Right lobe of liver (tissue), 6 donors: Measurements from ENCODE around the gene TTLL5. TPM values are rescaled to one million over a fixed set of nuclear protein-coding genes. Genes with fewer than 3 reads are reported as not detected.
A peak's percentile ranks its signal among the peaks of the same experiment; 100 is the strongest.

Experiments used
- ATAC-seq, 4 donors: fragments of 200-7000 bp; cut with Tn5 transposase; one replicate each; pipeline ENCODE4 v1.9.1; 2020; ENCODE audit warnings: mild to moderate bottlenecking in 4 of 4, moderate library complexity in 4 of 4
- DNase-seq, 3 donors: peaks; one replicate each; pipeline ENCODE4 v3.0.0-alpha.2; 2020
- H3K27ac ChIP-seq, 3 donors: fragments of 200-600 bp; one replicate each; pipeline ENCODE4 v1.8.0; 2022
- H3K27me3 ChIP-seq, 2 donors: fragments of 200-600 bp; one replicate each; pipeline ENCODE4 v1.8.0; 2022
- H3K36me3 ChIP-seq, 4 donors: fragments of 200-600 bp; sonication (generic) in 1 of 4; one replicate each; pipeline versions ENCODE4 v1.5.1 to v1.8.0; 2017 to 2022; ENCODE audit warnings: control low read depth in 1 of 4
- H3K4me1 ChIP-seq, 4 donors: fragments of 200-600 bp; sonication (generic) in 1 of 4; one replicate each; pipeline versions ENCODE4 v1.5.1 to v1.8.0; 2017 to 2022; ENCODE audit warnings: control low read depth in 1 of 4
- H3K4me3 ChIP-seq, 3 donors: fragments of 200-600 bp; one replicate each; pipeline ENCODE4 v1.8.0; 2022
- H3K9me3 ChIP-seq, 4 donors: fragments of 200-600 bp; sonication (generic) in 1 of 4; one replicate each; pipeline versions ENCODE4 v1.5.1 to v1.8.0; 2017 to 2022; ENCODE audit warnings: control low read depth in 1 of 4
- POLR2A ChIP-seq: fragments of 450-650 bp; IDR thresholded peaks from one replicate; pipeline ENCODE4 v1.6.1; 2017; ENCODE audit warnings: antibody characterized with exemption, mild to moderate bottlenecking
- WGBS: methylation state at CpG from one replicate; pipeline ENCODE4 v1.1.6; 2018; ENCODE audit warnings: low coverage, low lambda C conversion rate; ENCODE audit not compliant: insufficient coverage; ENCODE audit errors: missing lambda C conversion rate; 5-methylcytosine and 5-hydroxymethylcytosine counted together
- intact Hi-C, 2 donors: fragments of 100-400 bp; cut with DNase I; formaldehyde crosslinking; loops; one replicate each; pipeline versions ENCODE4 v1.11.2 to v1.14.1; 2022
- total RNA-seq, 6 experiments: library from RNA; depleted of rRNA in 2 of 6; stranded (reverse); fragments of >200 nt in 2 of 6; fragmentation: NEBNext Ultra II Directional in 3 of 6; extraction: Animal tissue kit (Norgen Biotek cat#: 25700) in 3 of 6; gene quantifications; one replicate each; pipeline versions ENCODE4 v1.1.0 to v1.2.4, GENCODE V29; 2016 to 2023
- TF ChIP-seq, protein P1 (sequence below), 4 donors: fragments of 200-600 bp in 3 of 4; fragments of 450-650 bp in 1 of 4; IDR thresholded peaks; one replicate each; pipeline versions ENCODE4 v1.5.1 to v1.8.0; 2016 to 2022; ENCODE audit warnings: antibody characterized with exemption in 4 of 4, mild to moderate bottlenecking in 2 of 4
- donor health status: DM: no; HTN: yes; CAD: no.
- donor health status: DM: no; HTN: no; CAD: no.
- donor health status: DM: no; HTN: no; CAD: no.
- donor health status: DM: no; HTN: yes; CAD: no.
- donor health status: DM: no; HTN: yes; CAD: no.

TTLL5 gene
- total RNA-seq, 6 experiments from 2014 or later = 7.4 to 13.8 (median 11.9) TPM

DNA sequence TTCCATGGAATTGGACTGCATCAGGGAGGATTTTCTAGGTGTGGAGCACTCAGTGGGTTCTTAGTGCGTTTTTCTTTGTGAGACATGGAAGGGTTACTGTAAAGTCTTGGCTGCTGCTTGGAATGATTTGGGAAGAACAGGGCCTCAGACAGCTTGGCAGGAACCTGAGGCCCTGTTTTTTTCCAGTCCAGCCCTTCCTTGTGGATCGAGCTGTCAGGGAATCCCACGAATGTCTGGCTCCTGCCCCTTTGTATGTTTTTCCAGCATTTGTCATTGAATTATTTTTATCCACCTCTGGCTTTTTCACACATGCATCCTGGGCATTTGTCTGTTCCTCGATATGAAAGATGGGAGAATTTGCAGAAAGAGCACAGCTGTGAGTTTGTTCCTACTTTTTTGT is 162.3 kb downstream of the TTLL5 start:
- H3K27ac ChIP-seq = no peak overlapping the region
- TF ChIP-seq, protein P1, sequence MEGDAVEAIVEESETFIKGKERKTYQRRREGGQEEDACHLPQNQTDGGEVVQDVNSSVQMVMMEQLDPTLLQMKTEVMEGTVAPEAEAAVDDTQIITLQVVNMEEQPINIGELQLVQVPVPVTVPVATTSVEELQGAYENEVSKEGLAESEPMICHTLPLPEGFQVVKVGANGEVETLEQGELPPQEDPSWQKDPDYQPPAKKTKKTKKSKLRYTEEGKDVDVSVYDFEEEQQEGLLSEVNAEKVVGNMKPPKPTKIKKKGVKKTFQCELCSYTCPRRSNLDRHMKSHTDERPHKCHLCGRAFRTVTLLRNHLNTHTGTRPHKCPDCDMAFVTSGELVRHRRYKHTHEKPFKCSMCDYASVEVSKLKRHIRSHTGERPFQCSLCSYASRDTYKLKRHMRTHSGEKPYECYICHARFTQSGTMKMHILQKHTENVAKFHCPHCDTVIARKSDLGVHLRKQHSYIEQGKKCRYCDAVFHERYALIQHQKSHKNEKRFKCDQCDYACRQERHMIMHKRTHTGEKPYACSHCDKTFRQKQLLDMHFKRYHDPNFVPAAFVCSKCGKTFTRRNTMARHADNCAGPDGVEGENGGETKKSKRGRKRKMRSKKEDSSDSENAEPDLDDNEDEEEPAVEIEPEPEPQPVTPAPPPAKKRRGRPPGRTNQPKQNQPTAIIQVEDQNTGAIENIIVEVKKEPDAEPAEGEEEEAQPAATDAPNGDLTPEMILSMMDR (IDR thresholded peaks at IDR 0.05) = no peak
- TF ChIP-seq POLR2A = no peak
- no peak overlapping the region for H3K4me3 ChIP-seq
- DNase-seq = no peak
- H3K36me3 ChIP-seq = peaks cover 0 to 6% (median 0%) of the 10 kb centered on the region in 4 donors
- intact Hi-C loops = no loop called here
- no peaks in the 10 kb centered on the region for H3K4me1 ChIP-seq
- H3K27me3 ChIP-seq = no peaks in the 10 kb centered on the region
- H3K9me3 ChIP-seq = no peaks in the 10 kb centered on the region
- WGBS = 86% methylated on average over 4 of the region's 4 CpGs
- ATAC-seq = no peak

DNA sequence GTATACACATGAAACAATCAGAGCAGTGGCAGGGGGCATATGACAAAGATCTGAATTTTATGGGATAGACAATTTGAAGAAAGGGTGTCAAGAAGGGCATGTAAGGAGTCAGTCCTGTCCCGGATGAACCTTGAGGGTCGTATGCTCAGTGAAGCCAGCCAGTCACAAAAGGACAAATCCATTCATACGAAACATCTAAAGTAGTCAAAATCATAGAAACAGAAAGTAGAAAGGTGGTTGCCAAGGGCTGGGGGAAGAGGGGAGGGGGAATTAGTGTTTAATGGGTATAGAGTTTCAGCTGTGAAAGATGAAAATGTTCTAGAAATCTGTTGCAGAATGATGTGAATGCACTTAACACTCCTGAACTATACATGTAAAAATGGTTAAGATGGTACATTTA is 163.3 kb downstream of the TTLL5 start:
- no peak overlapping the region for H3K4me3 ChIP-seq
- DNase-seq (no peak), ATAC-seq (no peak)
- H3K27me3 ChIP-seq = no peaks in the 10 kb centered on the region
- WGBS = 76% methylated on average over 3 of the region's 3 CpGs
- no peaks in the 10 kb centered on the region for H3K9me3 ChIP-seq
- TF ChIP-seq, protein P1 (IDR thresholded peaks at IDR 0.05) = no peak
- TF ChIP-seq POLR2A = no peak
- H3K4me1 ChIP-seq = no peaks in the 10 kb centered on the region
- H3K36me3 ChIP-seq = peaks cover 0 to 6% (median 0%) of the 10 kb centered on the region in 4 donors
- no peak overlapping the region for H3K27ac ChIP-seq
- intact Hi-C loops = no loop called here

DNA sequence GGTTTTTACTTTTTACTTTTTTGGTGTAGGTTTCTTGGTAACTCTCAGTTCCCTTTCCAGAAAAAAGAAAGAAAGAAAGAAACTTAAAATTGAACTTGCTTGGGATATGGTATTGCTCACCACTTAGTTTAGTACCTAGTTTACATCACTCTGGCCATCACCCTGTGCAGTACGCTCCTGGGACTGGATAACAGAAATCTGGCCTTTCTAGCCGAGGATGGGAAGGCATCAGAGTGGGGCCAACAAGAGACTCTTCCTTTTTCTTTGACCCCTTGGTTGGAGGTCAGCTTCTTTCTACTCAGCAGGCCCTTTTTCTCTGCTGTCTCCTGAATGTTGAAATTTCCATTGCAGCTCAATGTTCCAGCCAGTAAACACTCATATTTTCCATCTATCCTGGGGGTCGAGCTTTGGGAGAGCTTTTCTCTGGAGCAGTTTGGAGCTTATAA is 164.1 kb downstream of the TTLL5 start:
- intact Hi-C loops = no loop called here
- Histone ChIP-seq H3K9me3 (no peaks in the 10 kb centered on the region), H3K4me3 (no peak overlapping the region), H3K27ac (peak overlapping the region in 1 of 3 donors; percentile 54), H3K36me3 (peaks cover 0 to 1% (median 0%) of the 10 kb centered on the region in 4 donors), H3K27me3 (no peaks in the 10 kb centered on the region), H3K4me1 (no peaks in the 10 kb centered on the region)
- TF ChIP-seq POLR2A = no peak
- TF ChIP-seq, protein P1 (IDR thresholded peaks at IDR 0.05) = no peak
- ATAC-seq (peak in 3 of 4 donors; percentile 36 to 55 (median 51)), DNase-seq (no peak)
- WGBS = 58% methylated on average over 3 of the region's 3 CpGs

DNA sequence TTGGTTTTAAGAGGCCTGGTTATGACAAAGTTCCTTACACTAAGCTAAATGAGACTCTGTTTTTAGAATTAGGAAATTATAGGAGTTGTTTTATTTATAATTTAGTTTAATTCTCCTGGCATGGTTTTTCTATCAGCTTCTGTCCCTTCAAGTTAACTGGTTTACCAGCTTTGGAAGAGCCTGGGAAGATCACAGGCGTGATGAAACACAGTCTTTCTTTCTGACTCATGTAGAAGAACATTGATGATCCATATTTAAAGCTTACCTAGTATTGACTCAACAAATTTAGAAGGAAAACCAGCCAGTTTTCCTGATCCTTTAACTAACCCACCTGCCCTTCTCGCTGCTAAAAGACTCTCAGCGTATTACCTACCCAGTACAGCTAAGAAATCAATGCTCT is 165.6 kb downstream of the TTLL5 start:
- Histone ChIP-seq H3K27me3 (no peaks in the 10 kb centered on the region), H3K4me1 (peaks cover 0 to 4% (median 0%) of the 10 kb centered on the region in 4 donors), H3K36me3 (no peaks in the 10 kb centered on the region), H3K27ac (no peak overlapping the region), H3K9me3 (no peaks in the 10 kb centered on the region), H3K4me3 (no peak overlapping the region)
- ATAC-seq (no peak), DNase-seq (no peak)
- 97% methylated on average over 3 of the region's 3 CpGs for WGBS
- TF ChIP-seq, protein P1 (IDR thresholded peaks at IDR 0.05) = no peak
- no peak for TF ChIP-seq POLR2A
- intact Hi-C loops = no loop called here

DNA sequence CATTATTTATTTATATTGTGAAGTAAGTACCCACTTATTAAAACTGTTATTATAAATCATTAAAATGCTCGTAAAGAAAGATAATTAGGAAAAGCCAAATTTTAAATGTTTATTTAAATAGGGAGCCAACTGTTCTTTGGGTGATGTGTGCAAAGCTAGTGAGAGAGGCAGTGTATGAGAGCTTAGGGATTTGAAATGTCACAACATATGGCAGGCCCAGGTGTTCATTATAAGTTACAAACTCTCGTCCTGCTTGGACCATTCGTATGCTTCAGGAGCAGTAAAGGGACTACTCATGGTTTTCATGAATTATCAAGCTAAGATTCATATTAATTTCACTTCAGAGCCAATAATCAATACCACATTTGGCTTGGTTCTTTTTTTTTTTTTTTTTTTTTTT is 166.3 kb downstream of the TTLL5 start:
- no peak for DNase-seq
- Histone ChIP-seq H3K27me3 (no peaks in the 10 kb centered on the region), H3K27ac (no peak overlapping the region), H3K36me3 (no peaks in the 10 kb centered on the region), H3K4me3 (no peak overlapping the region), H3K4me1 (peaks cover 0 to 8% (median 3%) of the 10 kb centered on the region in 4 donors), H3K9me3 (no peaks in the 10 kb centered on the region)
- 95% methylated on average over 3 of the region's 3 CpGs for WGBS
- no peak for ATAC-seq
- no peak for TF ChIP-seq POLR2A
- TF ChIP-seq, protein P1 (IDR thresholded peaks at IDR 0.05) = no peak
- intact Hi-C loops = no loop called here
